GM12878 (cell line): ENCODE data around the gene SEMA3C. TPM values are rescaled to one million over a fixed set of nuclear protein-coding genes. Genes with fewer than 3 reads are reported as not detected.

Experiments
- ATAC-seq: fragments of 200-7000 bp; cut with Tn5 transposase; 3 replicates; pipeline ENCODE4 v1.9.1; 2020; ENCODE audit warnings: mild to moderate bottlenecking, moderate library complexity
- BruUV-seq: library from RNA; stranded (reverse); fragments of 400-500 nt; replicated peaks from 2 replicates; lab custom pipeline; 2021; lab: Mats Ljungman, UMichigan
- CTCF ChIA-PET: fragments of 300-600 bp; sonication (Branson Sonifier 250); formaldehyde crosslinking; extraction: SDS; loops from one replicate; lab custom pipeline; 2021; ENCODE audit warnings: inconsistent platforms; lab: Yijun Ruan, JAX
- POLR2A ChIA-PET: fragments of 350-600 bp; formaldehyde crosslinking; extraction: SDS; loops from one replicate; lab custom pipeline; 2021; ENCODE audit warnings: inconsistent platforms; lab: Charles Lee
- RAD21 ChIA-PET: fragments of 300-600 bp; sonication (Branson Sonifier 250); formaldehyde crosslinking; loops from one replicate; lab custom pipeline; 2023; ENCODE audit warnings: antibody characterized with exemption; ENCODE audit not compliant: unreplicated experiment; lab: Charles Lee
- SMC1A ChIA-PET: fragments of 300-600 bp; sonication (Branson Sonifier 250); formaldehyde crosslinking; loops from one replicate; lab custom pipeline; 2023; ENCODE audit not compliant: unreplicated experiment, uncharacterized antibody; lab: Charles Lee
- DNase-seq: peaks from one replicate; pipeline ENCODE4 v3.0.0-alpha.2; 2011; ENCODE audit warnings: low read depth, low spot score
- FAIRE-seq: peaks from 3 replicates; lab custom pipeline; 2011; peaks lifted over from hg19 to GRCh38; lab: Jason Lieb, UNC
- H2AFZ ChIP-seq: 2 replicates; pipeline ENCODE4 v1.6.0; 2011; ENCODE audit warnings: low read depth, low read length, control low read depth; ENCODE audit not compliant: control insufficient read depth
- H3K27ac ChIP-seq: 2 replicates; pipeline ENCODE4 v1.5.1; 2011; ENCODE audit warnings: control low read depth; ENCODE audit not compliant: control insufficient read depth, insufficient read depth
- H3K27me3 ChIP-seq, 2 experiments: replicated peaks in 1 of 2; 2 replicates each; pipeline versions ENCODE4 v1.6.0 to v1.6.1; 2011; ENCODE audit warnings: low read length in 1 of 2; ENCODE audit not compliant: control insufficient read depth in 2 of 2, insufficient read depth in 2 of 2
- H3K36me3 ChIP-seq, 2 experiments: 2 replicates each; pipeline ENCODE4 v1.5.1; 2011; ENCODE audit warnings: low read length in 1 of 2; ENCODE audit not compliant: control insufficient read depth in 2 of 2, insufficient read depth in 2 of 2
- H3K4me1 ChIP-seq: 2 replicates; pipeline ENCODE4 v1.6.1; 2011; ENCODE audit warnings: mild to moderate bottlenecking, low read length, moderate library complexity, mixed read lengths; ENCODE audit not compliant: control insufficient read depth, insufficient read depth
- H3K4me2 ChIP-seq: 2 replicates; pipeline ENCODE4 v1.6.0; 2011; ENCODE audit warnings: control low read depth; ENCODE audit not compliant: control insufficient read depth, insufficient read depth
- H3K4me3 ChIP-seq: fragments of 200-600 bp; sonication (generic); 2 replicates; pipeline ENCODE4 v1.5.1; 2016
- H3K79me2 ChIP-seq: 2 replicates; pipeline ENCODE4 v1.6.0; 2011; ENCODE audit warnings: low read length; ENCODE audit not compliant: control insufficient read depth, insufficient read depth
- H3K9ac ChIP-seq: 2 replicates; pipeline ENCODE4 v1.8.0; 2011; ENCODE audit warnings: low read length, control low read depth, mixed read lengths; ENCODE audit not compliant: control insufficient read depth, insufficient read depth
- H3K9me3 ChIP-seq: replicated peaks from 3 replicates; pipeline ENCODE4 v1.5.1; 2011; ENCODE audit warnings: mild to moderate bottlenecking, low read length; ENCODE audit not compliant: control insufficient read depth, insufficient read depth
- H4K20me1 ChIP-seq: 2 replicates; pipeline ENCODE4 v1.6.0; 2011; ENCODE audit not compliant: control insufficient read depth, insufficient read depth
- CBX3 ChIP-seq: fragments of 200-600 bp; sonication (generic); IDR thresholded peaks from 2 replicates; pipeline ENCODE4 v1.6.1; 2016; ENCODE audit warnings: low read depth, borderline replicate concordance
- CEBPB ChIP-seq, 2 experiments: fragments of 150-350 bp in 1 of 2; IDR thresholded peaks; 2 replicates each; pipeline ENCODE4 v1.6.1; 2012 to 2014; ENCODE audit warnings: low read depth in 2 of 2, low read length in 2 of 2, borderline replicate concordance in 1 of 2, inconsistent platforms in 1 of 2
- CREM ChIP-seq: IDR thresholded peaks from 2 replicates; pipeline ENCODE4 v1.6.1; 2014; ENCODE audit warnings: antibody characterized with exemption, low read depth
- ESRRA ChIP-seq: IDR thresholded peaks from 2 replicates; pipeline ENCODE4 v1.6.1; 2012; ENCODE audit warnings: mild to moderate bottlenecking, low read length, improper control_type of control experiment
- MEF2B ChIP-seq: fragments of 450-650 bp; IDR thresholded peaks from 2 replicates; pipeline ENCODE4 v1.6.1; 2018; ENCODE audit warnings: mild to moderate bottlenecking, moderate library complexity; ENCODE audit not compliant: partially characterized antibody, poor library complexity, severe bottlenecking
- NR2C2 ChIP-seq: IDR thresholded peaks from 2 replicates; pipeline ENCODE4 v1.6.1; 2011; ENCODE audit warnings: borderline replicate concordance, low read depth; ENCODE audit not compliant: control insufficient read depth, insufficient read length
- POLR2AphosphoS2 ChIP-seq: IDR thresholded peaks from 2 replicates; pipeline ENCODE4 v1.6.1; 2011; ENCODE audit warnings: low read depth, mild to moderate bottlenecking, low read length, improper control_type of control experiment, moderate library complexity
- POLR2AphosphoS5 ChIP-seq: IDR thresholded peaks from 2 replicates; pipeline ENCODE4 v1.6.1; 2011; ENCODE audit warnings: mild to moderate bottlenecking, low read length, inconsistent platforms
- RELA ChIP-seq: fragments of 450-650 bp; IDR thresholded peaks from 2 replicates; pipeline ENCODE4 v1.8.0; 2014; ENCODE audit warnings: borderline replicate concordance; ENCODE audit not compliant: partially characterized antibody
- SREBF1 ChIP-seq: IDR thresholded peaks from 2 replicates; pipeline ENCODE4 v1.6.1; 2012; ENCODE audit warnings: mild to moderate bottlenecking, low read length
- SREBF2 ChIP-seq: IDR thresholded peaks from 2 replicates; pipeline ENCODE4 v1.6.1; 2012; ENCODE audit warnings: mild to moderate bottlenecking, low read length
- WRNIP1 ChIP-seq: IDR thresholded peaks from 2 replicates; pipeline ENCODE4 v1.6.1; 2011; ENCODE audit warnings: low read depth, low read length, improper control_type of control experiment, borderline replicate concordance
- WGBS: methylation state at CpG from one replicate; pipeline ENCODE4 v1.1.6; 2016; ENCODE audit warnings: low lambda C conversion rate; ENCODE audit not compliant: insufficient replicate concordance, insufficient coverage; ENCODE audit errors: missing lambda C conversion rate; 5-methylcytosine and 5-hydroxymethylcytosine counted together
- in situ Hi-C: fragments of 300-500 bp; cut with MboI; formaldehyde crosslinking; loops from 9 replicates; pipeline ENCODE4 v1.14.3; 2018; ENCODE audit warnings: mixed read lengths
- intact Hi-C: fragments of 100-400 bp; cut with micrococcal nuclease; formaldehyde crosslinking; loops from one replicate; pipeline ENCODE4 v1.14.2; 2022; ENCODE audit not compliant: unreplicated experiment
- polyA plus RNA-seq, 11 experiments: library from polyadenylated mRNA; depleted of rRNA in 4 of 11; unstranded in 6 of 11; stranded (reverse) in 5 of 11; fragments of >200 nt; fragmentation: Nextera tagmentation in 4 of 11; fragmentation: Illumina TruSeq in 1 of 11; extraction: Ambion mirVana in 4 of 11; extraction: Trizol in 1 of 11; gene quantifications; 1 replicate in 1 of 11; 2 replicates in 10 of 11; pipeline versions ENCODE4 v1.2.1 to v1.2.3, GENCODE V29; 2011 to 2016; ENCODE audit warnings: inconsistent platforms in 2 of 11, missing spikeins in 2 of 11, low read depth in 1 of 11
- total RNA-seq, 4 experiments: library from RNA; depleted of rRNA in 3 of 4; stranded (reverse); fragments of >200 nt in 3 of 4; fragmentation: Illumina TruSeq in 1 of 4; extraction: Trizol in 1 of 4; gene quantifications; 2 replicates each; pipeline versions ENCODE4 v1.2.1 to v1.2.3, GENCODE V29; 2013 to 2021
- TF ChIP-seq, protein P1 (sequence below): fragments of 450-650 bp; formaldehyde crosslinking; IDR thresholded peaks from 2 replicates; pipeline ENCODE4 v1.4.0; 2020; ENCODE audit warnings: mild to moderate bottlenecking, moderate library complexity

Gene SEMA3C
- total and polyA plus RNA-seq, 10 of the 15 experiments (the other 5 are each of a cell fraction or from before 2014, with no cell fraction given), result 0.01 to 0.41 (median 0.11) TPM; not detected in 6

DNA sequence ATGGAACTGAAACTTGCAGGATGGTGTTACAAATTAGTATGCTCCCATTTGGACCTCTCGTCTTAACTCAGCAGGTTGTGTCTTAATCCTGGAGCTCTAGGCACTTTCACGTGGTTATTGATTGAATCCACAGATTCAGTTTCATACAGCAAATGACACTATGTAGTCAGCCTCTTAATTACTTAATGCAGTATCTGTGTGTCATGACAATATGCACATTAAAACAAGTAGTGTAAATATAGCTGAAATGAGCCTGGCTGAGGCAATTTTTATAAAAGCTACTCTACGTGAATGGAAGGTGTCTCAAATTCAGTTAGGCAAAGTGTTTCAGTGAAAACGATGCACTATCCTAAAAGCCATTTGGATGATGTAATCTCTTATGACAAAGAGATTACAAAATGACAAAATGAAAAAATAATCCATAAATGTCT, 193.7 kb downstream of the SEMA3C start:
- BruUV-seq, result no TSS peak
- SMC1A ChIA-PET, result no interaction called here

More for the DNA sequence above, 193.7 kb downstream of the SEMA3C start:
- Histone ChIP-seq H3K9me3 (no peaks in the 10 kb centered on the region), H2AFZ (no peak overlapping the region), H4K20me1 (no peaks in the 10 kb centered on the region), H3K9ac (no peak overlapping the region), H3K4me1 (no peaks in the 10 kb centered on the region), H3K27ac (no peak overlapping the region), H3K4me2 (no peak overlapping the region), H3K4me3 (no peak overlapping the region), H3K27me3 (no peaks in the 10 kb centered on the region), H3K79me2 (no peaks in the 10 kb centered on the region), H3K36me3 (no peaks in the 10 kb centered on the region)
- ChIA-PET POLR2A (no interaction called here), CTCF (no interaction called here), RAD21 (no interaction called here)
- DNase-seq, result no peak
- 19% methylated on average over 4 of the region's 4 CpGs for WGBS
- FAIRE-seq, result no peak
- intact Hi-C loops, result no loop called here
- 0 out of 3 replicates have a peak, but pooled peaks have one; percentile 15 for ATAC-seq
- in situ Hi-C loops, result no loop called here
- no peak for TF ChIP-seq WRNIP1
- TF ChIP-seq ESRRA, result no peak
- TF ChIP-seq NR2C2, result no peak
- TF ChIP-seq SREBF2, result no peak
- no peak for TF ChIP-seq POLR2AphosphoS5
- no peak for TF ChIP-seq CREM
- TF ChIP-seq SREBF1, result no peak
- TF ChIP-seq CBX3, result no peak
- no peak for TF ChIP-seq CEBPB (IDR thresholded peaks at IDR 0.05; ENCODE audit: borderline replicate concordance in 1 of 2, low read depth in 2 of 2, low read length in 2 of 2)
- TF ChIP-seq MEF2B, result no peak
- no peak for TF ChIP-seq POLR2AphosphoS2
- TF ChIP-seq, protein P1, sequence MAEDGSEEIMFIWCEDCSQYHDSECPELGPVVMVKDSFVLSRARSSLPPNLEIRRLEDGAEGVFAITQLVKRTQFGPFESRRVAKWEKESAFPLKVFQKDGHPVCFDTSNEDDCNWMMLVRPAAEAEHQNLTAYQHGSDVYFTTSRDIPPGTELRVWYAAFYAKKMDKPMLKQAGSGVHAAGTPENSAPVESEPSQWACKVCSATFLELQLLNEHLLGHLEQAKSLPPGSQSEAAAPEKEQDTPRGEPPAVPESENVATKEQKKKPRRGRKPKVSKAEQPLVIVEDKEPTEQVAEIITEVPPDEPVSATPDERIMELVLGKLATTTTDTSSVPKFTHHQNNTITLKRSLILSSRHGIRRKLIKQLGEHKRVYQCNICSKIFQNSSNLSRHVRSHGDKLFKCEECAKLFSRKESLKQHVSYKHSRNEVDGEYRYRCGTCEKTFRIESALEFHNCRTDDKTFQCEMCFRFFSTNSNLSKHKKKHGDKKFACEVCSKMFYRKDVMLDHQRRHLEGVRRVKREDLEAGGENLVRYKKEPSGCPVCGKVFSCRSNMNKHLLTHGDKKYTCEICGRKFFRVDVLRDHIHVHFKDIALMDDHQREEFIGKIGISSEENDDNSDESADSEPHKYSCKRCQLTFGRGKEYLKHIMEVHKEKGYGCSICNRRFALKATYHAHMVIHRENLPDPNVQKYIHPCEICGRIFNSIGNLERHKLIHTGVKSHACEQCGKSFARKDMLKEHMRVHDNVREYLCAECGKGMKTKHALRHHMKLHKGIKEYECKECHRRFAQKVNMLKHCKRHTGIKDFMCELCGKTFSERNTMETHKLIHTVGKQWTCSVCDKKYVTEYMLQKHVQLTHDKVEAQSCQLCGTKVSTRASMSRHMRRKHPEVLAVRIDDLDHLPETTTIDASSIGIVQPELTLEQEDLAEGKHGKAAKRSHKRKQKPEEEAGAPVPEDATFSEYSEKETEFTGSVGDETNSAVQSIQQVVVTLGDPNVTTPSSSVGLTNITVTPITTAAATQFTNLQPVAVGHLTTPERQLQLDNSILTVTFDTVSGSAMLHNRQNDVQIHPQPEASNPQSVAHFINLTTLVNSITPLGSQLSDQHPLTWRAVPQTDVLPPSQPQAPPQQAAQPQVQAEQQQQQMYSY, result no peak
- no peak for TF ChIP-seq RELA
